Testis (tissue), 2 donors: Measurements from ENCODE around the gene FOS.

ENCODE experiments used
- POLR2A ChIP-seq: fragments of 450-650 bp; IDR thresholded peaks from one replicate; pipeline ENCODE4 v1.6.1; 2017; ENCODE audit warnings: antibody characterized with exemption, mild to moderate bottlenecking, moderate library complexity
- TF ChIP-seq, protein P1 (sequence below), 3 experiments: fragments of 450-650 bp in 2 of 3; fragments of 200-600 bp in 1 of 3; sonication (generic) in 1 of 3; IDR thresholded peaks; one replicate each; pipeline ENCODE4 v1.5.1; 2016 to 2019; ENCODE audit warnings: antibody characterized with exemption in 3 of 3, mild to moderate bottlenecking in 2 of 3, moderate library complexity in 1 of 3

DNA sequence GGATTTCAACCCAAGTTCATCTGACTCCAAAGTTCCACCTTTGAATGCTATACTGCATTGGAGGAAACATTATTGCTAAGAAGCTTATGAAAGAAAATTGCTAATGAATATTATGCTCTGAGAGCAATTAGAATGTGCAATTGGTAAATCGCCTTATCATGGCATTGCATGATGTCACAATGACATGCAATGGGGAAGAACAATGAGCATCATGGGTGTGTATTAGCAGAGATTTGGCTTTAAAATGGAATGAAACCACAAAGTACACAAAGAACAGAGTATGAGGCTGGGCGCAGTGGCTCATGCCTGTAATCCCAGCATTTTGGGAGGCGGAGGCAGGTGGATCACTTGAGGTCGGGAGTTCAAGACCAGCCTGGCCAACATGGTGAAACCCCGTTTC lies 34.7 kb downstream of the FOS start:
- TF ChIP-seq, protein P1, sequence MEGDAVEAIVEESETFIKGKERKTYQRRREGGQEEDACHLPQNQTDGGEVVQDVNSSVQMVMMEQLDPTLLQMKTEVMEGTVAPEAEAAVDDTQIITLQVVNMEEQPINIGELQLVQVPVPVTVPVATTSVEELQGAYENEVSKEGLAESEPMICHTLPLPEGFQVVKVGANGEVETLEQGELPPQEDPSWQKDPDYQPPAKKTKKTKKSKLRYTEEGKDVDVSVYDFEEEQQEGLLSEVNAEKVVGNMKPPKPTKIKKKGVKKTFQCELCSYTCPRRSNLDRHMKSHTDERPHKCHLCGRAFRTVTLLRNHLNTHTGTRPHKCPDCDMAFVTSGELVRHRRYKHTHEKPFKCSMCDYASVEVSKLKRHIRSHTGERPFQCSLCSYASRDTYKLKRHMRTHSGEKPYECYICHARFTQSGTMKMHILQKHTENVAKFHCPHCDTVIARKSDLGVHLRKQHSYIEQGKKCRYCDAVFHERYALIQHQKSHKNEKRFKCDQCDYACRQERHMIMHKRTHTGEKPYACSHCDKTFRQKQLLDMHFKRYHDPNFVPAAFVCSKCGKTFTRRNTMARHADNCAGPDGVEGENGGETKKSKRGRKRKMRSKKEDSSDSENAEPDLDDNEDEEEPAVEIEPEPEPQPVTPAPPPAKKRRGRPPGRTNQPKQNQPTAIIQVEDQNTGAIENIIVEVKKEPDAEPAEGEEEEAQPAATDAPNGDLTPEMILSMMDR (IDR thresholded peaks at IDR 0.05): no peak
- TF ChIP-seq POLR2A: no peak
